Measurements from ENCODE around the gene IGF2. TPM values are rescaled to one million over a fixed set of nuclear protein-coding genes. Genes with fewer than 3 reads are reported as not detected.

The IGF2 gene
- polyA plus RNA-seq, 1 experiment, result 20.3 TPM

DNA sequence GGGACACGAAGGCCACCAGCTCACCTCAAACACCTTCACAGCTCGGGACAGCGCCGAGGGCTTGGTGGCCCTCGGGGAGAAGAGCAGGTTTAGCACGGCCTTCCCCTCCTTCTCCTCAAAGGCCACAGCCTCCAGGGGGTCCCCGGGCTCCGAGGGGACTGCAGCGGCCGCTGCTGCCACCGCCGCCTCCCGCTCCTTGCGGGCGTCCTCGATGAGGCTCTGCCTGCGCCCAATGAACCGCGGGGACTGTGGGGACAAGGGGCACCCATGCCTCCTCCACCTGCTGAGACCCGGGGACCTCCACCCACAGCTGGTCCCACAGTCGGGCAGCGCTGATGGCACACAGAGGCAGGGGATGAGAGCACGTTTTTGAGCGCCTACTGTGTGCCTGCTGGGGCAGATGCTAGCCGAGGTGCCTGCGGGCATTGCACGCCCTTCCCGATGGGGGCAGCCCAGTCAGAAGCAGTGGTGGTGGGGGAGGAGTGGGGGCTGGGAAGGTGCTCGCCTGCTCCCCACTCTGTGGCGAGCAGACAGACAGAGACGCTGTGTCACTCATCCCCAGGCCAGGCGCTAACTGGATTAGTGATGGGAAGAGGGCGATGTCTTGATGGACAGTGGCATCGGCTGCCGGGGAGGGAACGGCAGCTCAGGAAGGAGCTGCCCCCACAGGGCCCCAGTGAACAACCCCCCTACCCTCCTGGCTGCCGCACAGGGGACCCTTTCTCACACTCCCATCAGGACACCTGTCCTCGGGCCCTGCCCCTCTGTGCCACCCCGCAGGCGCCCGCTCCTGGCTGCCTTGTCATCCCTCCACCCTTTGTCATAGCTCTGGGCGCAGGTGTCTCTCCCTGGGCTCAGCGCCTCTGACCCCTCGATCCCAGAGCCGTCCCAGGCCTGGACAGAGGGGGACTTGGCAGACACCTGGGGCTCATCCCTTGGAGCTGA is 30.7 kb upstream of the IGF2 start:
- no peak overlapping the region for H3K4me3 ChIP-seq (ENCODE audit: low read depth, low read length)
- TF ChIP-seq CTCF (IDR thresholded peaks at IDR 0.05; ENCODE audit: insufficient read depth, low read depth, low read length), result no peak
- CTCF ChIA-PET, result interaction anchor here (0.6 to 1.8 kb wide), 7 partner anchors 12 to 722 kb away, joined by 3 to 5 read pairs (median 4); no protein-coding TSS in a partner anchor
- POLR2A ChIA-PET, result no interaction called here
- no peaks in the 10 kb centered on the region for H3K36me3 ChIP-seq (ENCODE audit: control insufficient read depth, insufficient read depth, low read length)
- DNase-seq (ENCODE audit: low read depth), result no peak
- H3K27me3 ChIP-seq (ENCODE audit: control insufficient read depth, insufficient read depth, low read length), result no peaks in the 10 kb centered on the region

- no peak for TF ChIP-seq CTCF (IDR thresholded peaks at IDR 0.05; ENCODE audit: insufficient read depth, low read depth, low read length)
- no peaks in the 10 kb centered on the region for H3K36me3 ChIP-seq (ENCODE audit: control insufficient read depth, insufficient read depth, low read length)
- DNase-seq (ENCODE audit: low read depth), result no peak
- ChIA-PET POLR2A (no interaction called here), CTCF (interaction anchor here (0.7 to 1.4 kb wide), 3 partner anchors 11 to 136 kb away, joined by 3 to 4 read pairs (median 3); no protein-coding TSS in a partner anchor)
- H3K27me3 ChIP-seq (ENCODE audit: control insufficient read depth, insufficient read depth, low read length), result no peaks in the 10 kb centered on the region
- no peak overlapping the region for H3K4me3 ChIP-seq (ENCODE audit: low read depth, low read length)
Measured at GRCh38 chr11:2169005-2169378, 29.8 kb upstream of the IGF2 start.

GRCh38 chr11:2168286-2169004 is 29.3 kb upstream of the IGF2 start:
- POLR2A ChIA-PET, result no interaction called here
- H3K36me3 ChIP-seq (ENCODE audit: control insufficient read depth, insufficient read depth, low read length), result no peaks in the 10 kb centered on the region
- no peaks in the 10 kb centered on the region for H3K27me3 ChIP-seq (ENCODE audit: control insufficient read depth, insufficient read depth, low read length)
- no peak overlapping the region for H3K4me3 ChIP-seq (ENCODE audit: low read depth, low read length)
- CTCF ChIA-PET, result interaction anchor here (0.9 to 1.7 kb wide), 4 partner anchors 10 to 252 kb away, joined by 3 to 10 read pairs (median 4); no protein-coding TSS in a partner anchor
- no peak for TF ChIP-seq CTCF (IDR thresholded peaks at IDR 0.05; ENCODE audit: insufficient read depth, low read depth, low read length)
- DNase-seq (ENCODE audit: low read depth), result no peak

DNA sequence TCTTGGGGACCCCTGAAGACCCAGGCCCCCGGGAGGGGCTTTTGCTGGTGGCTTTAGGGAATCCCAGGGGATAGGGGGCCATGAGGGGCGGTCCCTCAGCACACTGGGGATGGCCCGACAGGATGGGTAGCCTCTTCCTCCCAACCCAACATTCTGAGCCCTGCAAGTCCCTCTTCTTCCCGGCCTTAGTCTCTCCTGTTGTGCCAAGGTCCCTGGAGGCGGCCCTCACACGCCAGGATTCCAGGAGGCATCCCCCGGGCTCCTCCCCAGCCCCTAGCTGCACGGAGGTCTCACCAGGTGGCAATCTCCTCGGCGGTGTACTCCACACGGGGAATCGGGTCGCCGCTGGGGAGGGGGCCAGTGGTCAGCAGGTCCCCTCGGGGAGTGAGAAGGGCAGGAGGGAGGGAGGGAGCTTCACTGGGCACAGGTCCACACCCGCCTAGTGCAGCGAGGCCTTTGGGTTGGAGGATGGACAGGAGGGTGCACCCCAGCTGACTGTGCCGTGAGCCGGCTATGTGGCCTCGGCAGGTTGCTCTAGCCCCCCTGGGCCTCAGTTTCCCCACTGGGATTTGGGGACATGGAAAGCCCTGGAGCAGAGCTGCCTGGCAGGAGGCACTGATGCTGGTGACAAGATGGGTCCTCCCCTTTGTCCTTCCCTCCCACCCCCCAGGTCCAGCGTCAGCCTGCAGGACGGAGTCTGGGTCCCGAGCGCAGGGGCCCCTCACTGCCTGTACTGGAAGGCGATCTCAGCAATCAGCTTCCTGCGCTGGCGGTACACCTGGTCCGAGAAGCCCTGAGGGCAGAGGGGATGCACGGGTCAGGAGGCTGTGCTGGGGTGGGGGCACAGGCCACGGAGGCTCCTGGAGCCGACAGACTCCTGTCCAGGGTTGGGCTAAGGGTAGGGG is 28.2 kb upstream of the IGF2 start:
- no peak for DNase-seq (ENCODE audit: low read depth)
- Histone ChIP-seq H3K36me3 (ENCODE audit: control insufficient read depth, insufficient read depth, low read length) (no peaks in the 10 kb centered on the region), H3K27me3 (ENCODE audit: control insufficient read depth, insufficient read depth, low read length) (no peaks in the 10 kb centered on the region), H3K4me3 (ENCODE audit: low read depth, low read length) (no peak overlapping the region)
- CTCF ChIA-PET, result interaction anchor here (0.6 to 1.7 kb wide), 6 partner anchors 11 to 515 kb away, joined by 3 to 10 read pairs (median 4); no protein-coding TSS in a partner anchor
- no peak for TF ChIP-seq CTCF (IDR thresholded peaks at IDR 0.05; ENCODE audit: insufficient read depth, low read depth, low read length)
- POLR2A ChIA-PET, result no interaction called here
